ENCODE data around the gene DENND1A.

DENND1A gene

GRCh38 chr9:123376218-123377071 lies 553.5 kb downstream of the DENND1A start:
- no peak for DNase-seq

- peak; percentile 73 for DNase-seq
These were observed 554.3 kb downstream of the DENND1A start for GRCh38 chr9:123375469-123376132.

- DNase-seq, result no peak
These were observed 556.0 kb downstream of the DENND1A start for GRCh38 chr9:123373946-123374345.

- no peak for DNase-seq
These were observed 556.4 kb downstream of the DENND1A start for GRCh38 chr9:123373447-123373923.

- no peak for DNase-seq
These were observed 557.0 kb downstream of the DENND1A start for GRCh38 chr9:123372766-123373446.

GRCh38 chr9:123371805-123372590 lies 557.9 kb downstream of the DENND1A start:
- no peak for DNase-seq

GRCh38 chr9:123371228-123371584 lies 558.7 kb downstream of the DENND1A start:
- DNase-seq, result no peak

- DNase-seq, result no peak
These were observed 559.2 kb downstream of the DENND1A start for GRCh38 chr9:123370526-123371227.

- no peak for DNase-seq
These were observed 559.8 kb downstream of the DENND1A start for GRCh38 chr9:123370108-123370507.

- DNase-seq, result no peak
These were observed 560.6 kb downstream of the DENND1A start for GRCh38 chr9:123369296-123369695.

GRCh38 chr9:123368536-123369153 lies 561.3 kb downstream of the DENND1A start:
- DNase-seq, result no peak

GRCh38 chr9:123368023-123368422 lies 561.9 kb downstream of the DENND1A start:
- DNase-seq, result no peak

- DNase-seq, result no peak
These were observed 563.9 kb downstream of the DENND1A start for GRCh38 chr9:123365881-123366528.

GRCh38 chr9:123365287-123365880 lies 564.5 kb downstream of the DENND1A start:
- no peak for DNase-seq

GRCh38 chr9:123364241-123364824 lies 565.6 kb downstream of the DENND1A start:
- peak; percentile 70 for DNase-seq

- DNase-seq, result no peak
These were observed 567.1 kb downstream of the DENND1A start for GRCh38 chr9:123362856-123363255.

- DNase-seq, result no peak
These were observed 568.0 kb downstream of the DENND1A start for GRCh38 chr9:123361731-123362510.

- no peak for DNase-seq
These were observed 568.7 kb downstream of the DENND1A start for GRCh38 chr9:123361086-123361730.

Measured in right hindlimb (tissue), 1 donor.